HUDEP-2 (cell line): ENCODE data around the gene SOX5.
"Not testable (repeated sequence)": the region's sequence is repeated elsewhere in the genome, so short reads cannot be mapped to it uniquely, and the experiment has no call there.

Source experiments
- DNase-seq, 76 experiments: peaks; one replicate each; lab custom pipeline; 2025; ENCODE audit not compliant: unreplicated experiment in 76 of 76; lab: John Stamatoyannopoulos, UW

Gene SOX5

GRCh38 chr12:23911574-23911973, 37.9 kb downstream of the SOX5 start:
- DNase-seq, result no peak

GRCh38 chr12:23909551-23909950, 39.9 kb downstream of the SOX5 start:
- no peak for DNase-seq

GRCh38 chr12:23906329-23906728, 43.1 kb downstream of the SOX5 start:
- no peak for DNase-seq

- DNase-seq, result no peak
These were observed 50.0 kb downstream of the SOX5 start for GRCh38 chr12:23899434-23899833.

GRCh38 chr12:23898121-23898520, 51.3 kb downstream of the SOX5 start:
- DNase-seq, result no peak

- no peak for DNase-seq
These were observed 53.7 kb downstream of the SOX5 start for GRCh38 chr12:23895792-23896218.

GRCh38 chr12:23893611-23894010, 55.9 kb downstream of the SOX5 start:
- no peak for DNase-seq

- DNase-seq, result no peak
These were observed 58.4 kb downstream of the SOX5 start for GRCh38 chr12:23891115-23891514.

GRCh38 chr12:23889069-23889440, 60.4 kb downstream of the SOX5 start:
- no peak for DNase-seq

GRCh38 chr12:23888396-23889068, 60.9 kb downstream of the SOX5 start:
- DNase-seq, result no peak

GRCh38 chr12:23887055-23887835, 62.2 kb downstream of the SOX5 start:
- DNase-seq, result peak in 19 of 76 experiments; percentile 1 to 61 (median 19)

- no peak for DNase-seq
These were observed 64.1 kb downstream of the SOX5 start for GRCh38 chr12:23885394-23885793.

GRCh38 chr12:23884909-23885308, 64.6 kb downstream of the SOX5 start:
- DNase-seq, result peak in 7 of 76 experiments; percentile 0 to 17 (median 4)

GRCh38 chr12:23880988-23881387, 68.5 kb downstream of the SOX5 start:
- DNase-seq, result no peak

- not testable (repeated sequence) for DNase-seq
These were observed 72.9 kb downstream of the SOX5 start for GRCh38 chr12:23876618-23877017.

- DNase-seq, result no peak
These were observed 81.7 kb downstream of the SOX5 start for GRCh38 chr12:23867794-23868193.

- no peak for DNase-seq
These were observed 86.8 kb downstream of the SOX5 start for GRCh38 chr12:23862701-23863100.

- no peak for DNase-seq
These were observed 89.5 kb downstream of the SOX5 start for GRCh38 chr12:23860019-23860418.

- DNase-seq, result no peak
These were observed 92.3 kb downstream of the SOX5 start for GRCh38 chr12:23857178-23857577.

- no peak for DNase-seq
These were observed 93.7 kb downstream of the SOX5 start for GRCh38 chr12:23855813-23856212.

- no peak for DNase-seq
These were observed 94.9 kb downstream of the SOX5 start for GRCh38 chr12:23854598-23854997.

- DNase-seq, result no peak
These were observed 95.8 kb downstream of the SOX5 start for GRCh38 chr12:23853640-23854039.
